Mesothelial cell of epicardium (in vitro differentiated cells): ENCODE data around the gene YTHDF1. TPM values are rescaled to one million over a fixed set of nuclear protein-coding genes. Genes with fewer than 3 reads are reported as not detected.

ENCODE experiments used
- DNase-seq, 2 experiments: peaks; one replicate each; pipeline ENCODE4 v3.0.0; 2021; ENCODE audit warnings: low spot score in 2 of 2; ENCODE audit not compliant: unreplicated experiment in 2 of 2
- H3K27ac Mint-ChIP-seq: 2 replicates; pipeline ENCODE4 v1.8.0; 2021; ENCODE audit warnings: mixed read lengths
- H3K27me3 Mint-ChIP-seq: 2 replicates; pipeline ENCODE4 v1.8.0; 2021; ENCODE audit warnings: low read depth, mixed read lengths
- H3K36me3 Mint-ChIP-seq: 2 replicates; pipeline ENCODE4 v1.8.0; 2021; ENCODE audit warnings: mixed read lengths
- H3K4me1 Mint-ChIP-seq: 2 replicates; pipeline ENCODE4 v1.8.0; 2021; ENCODE audit warnings: mixed read lengths
- H3K4me3 Mint-ChIP-seq: 2 replicates; pipeline ENCODE4 v1.8.0; 2021; ENCODE audit warnings: mild to moderate bottlenecking, moderate library complexity, mixed read lengths
- H3K9me3 Mint-ChIP-seq: 2 replicates; pipeline ENCODE4 v1.8.0; 2021; ENCODE audit warnings: mixed read lengths
- total RNA-seq: library from RNA; stranded (reverse); gene quantifications from 3 replicates; pipeline ENCODE4 v1.2.1, GENCODE V29; 2021
- TF ChIP-seq, protein P1 (sequence below): fragments of 200-600 bp; sonication (generic); IDR thresholded peaks from one replicate; pipeline ENCODE4 v1.5.0; 2021; ENCODE audit warnings: antibody characterized with exemption; ENCODE audit not compliant: unreplicated experiment

The YTHDF1 gene
- total RNA-seq, 1 donor from 2014 or later, result 49.3 TPM

DNA sequence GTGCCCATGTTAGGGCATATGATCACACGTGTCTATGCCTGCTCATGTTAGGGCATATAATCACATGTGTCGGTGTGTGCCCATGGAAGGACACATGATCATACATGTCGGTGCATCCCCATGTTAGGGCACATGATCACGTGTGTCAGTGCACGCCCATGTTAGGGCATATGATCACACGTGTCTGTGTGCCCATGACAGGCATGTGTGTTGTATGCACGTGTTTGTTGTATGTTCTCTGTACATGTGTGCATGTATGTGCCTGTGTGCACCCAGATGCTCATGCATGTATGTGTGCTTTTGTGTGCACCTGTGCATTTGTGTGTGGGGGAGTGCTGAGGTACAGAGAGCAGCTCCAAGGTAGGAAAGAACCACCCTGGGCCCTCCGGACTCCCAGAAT is 29.8 kb downstream of the YTHDF1 start:
- Mint-ChIP-seq H3K36me3 (no peaks in the 10 kb centered on the region), H3K9me3 (no peaks in the 10 kb centered on the region), H3K27ac (no peak overlapping the region), H3K27me3 (peaks cover 40% of the 10 kb centered on the region), H3K4me3 (no peak overlapping the region), H3K4me1 (no peaks in the 10 kb centered on the region)
- DNase-seq, result no peak
- TF ChIP-seq, protein P1, sequence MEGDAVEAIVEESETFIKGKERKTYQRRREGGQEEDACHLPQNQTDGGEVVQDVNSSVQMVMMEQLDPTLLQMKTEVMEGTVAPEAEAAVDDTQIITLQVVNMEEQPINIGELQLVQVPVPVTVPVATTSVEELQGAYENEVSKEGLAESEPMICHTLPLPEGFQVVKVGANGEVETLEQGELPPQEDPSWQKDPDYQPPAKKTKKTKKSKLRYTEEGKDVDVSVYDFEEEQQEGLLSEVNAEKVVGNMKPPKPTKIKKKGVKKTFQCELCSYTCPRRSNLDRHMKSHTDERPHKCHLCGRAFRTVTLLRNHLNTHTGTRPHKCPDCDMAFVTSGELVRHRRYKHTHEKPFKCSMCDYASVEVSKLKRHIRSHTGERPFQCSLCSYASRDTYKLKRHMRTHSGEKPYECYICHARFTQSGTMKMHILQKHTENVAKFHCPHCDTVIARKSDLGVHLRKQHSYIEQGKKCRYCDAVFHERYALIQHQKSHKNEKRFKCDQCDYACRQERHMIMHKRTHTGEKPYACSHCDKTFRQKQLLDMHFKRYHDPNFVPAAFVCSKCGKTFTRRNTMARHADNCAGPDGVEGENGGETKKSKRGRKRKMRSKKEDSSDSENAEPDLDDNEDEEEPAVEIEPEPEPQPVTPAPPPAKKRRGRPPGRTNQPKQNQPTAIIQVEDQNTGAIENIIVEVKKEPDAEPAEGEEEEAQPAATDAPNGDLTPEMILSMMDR, result no peak

DNA sequence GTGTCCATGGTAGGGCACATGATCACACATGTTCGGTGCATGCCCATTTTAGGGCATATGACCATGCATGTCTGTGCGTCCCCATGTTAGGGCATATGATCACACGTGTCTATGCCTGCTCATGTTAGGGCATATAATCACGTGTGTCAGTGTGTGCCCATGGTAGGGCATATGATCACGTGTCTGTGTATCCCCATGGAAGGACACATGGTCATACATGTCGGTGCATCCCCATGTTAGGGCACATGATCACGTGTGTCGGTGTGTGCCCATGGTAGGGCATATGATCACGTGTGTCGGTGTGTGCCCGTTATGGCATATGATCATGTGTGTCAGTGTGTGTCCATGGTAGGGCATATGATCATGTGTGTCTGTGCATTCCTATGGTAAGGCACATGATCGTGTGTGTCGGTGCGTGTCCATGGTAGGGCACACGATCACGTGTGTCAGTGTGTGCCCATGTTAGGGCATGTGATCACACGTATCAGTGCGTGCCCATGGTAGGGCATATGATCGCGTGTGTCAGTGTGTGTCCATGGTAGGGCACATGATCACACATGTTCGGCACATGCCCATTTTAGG is 30.6 kb downstream of the YTHDF1 start:
- H3K4me3 Mint-ChIP-seq, result no peak overlapping the region
- no peaks in the 10 kb centered on the region for H3K36me3 Mint-ChIP-seq
- no peaks in the 10 kb centered on the region for H3K9me3 Mint-ChIP-seq
- TF ChIP-seq, protein P1, result no peak
- DNase-seq, result no peak
- no peaks in the 10 kb centered on the region for H3K4me1 Mint-ChIP-seq
- no peak overlapping the region for H3K27ac Mint-ChIP-seq
- peaks cover 48% of the 10 kb centered on the region for H3K27me3 Mint-ChIP-seq

DNA sequence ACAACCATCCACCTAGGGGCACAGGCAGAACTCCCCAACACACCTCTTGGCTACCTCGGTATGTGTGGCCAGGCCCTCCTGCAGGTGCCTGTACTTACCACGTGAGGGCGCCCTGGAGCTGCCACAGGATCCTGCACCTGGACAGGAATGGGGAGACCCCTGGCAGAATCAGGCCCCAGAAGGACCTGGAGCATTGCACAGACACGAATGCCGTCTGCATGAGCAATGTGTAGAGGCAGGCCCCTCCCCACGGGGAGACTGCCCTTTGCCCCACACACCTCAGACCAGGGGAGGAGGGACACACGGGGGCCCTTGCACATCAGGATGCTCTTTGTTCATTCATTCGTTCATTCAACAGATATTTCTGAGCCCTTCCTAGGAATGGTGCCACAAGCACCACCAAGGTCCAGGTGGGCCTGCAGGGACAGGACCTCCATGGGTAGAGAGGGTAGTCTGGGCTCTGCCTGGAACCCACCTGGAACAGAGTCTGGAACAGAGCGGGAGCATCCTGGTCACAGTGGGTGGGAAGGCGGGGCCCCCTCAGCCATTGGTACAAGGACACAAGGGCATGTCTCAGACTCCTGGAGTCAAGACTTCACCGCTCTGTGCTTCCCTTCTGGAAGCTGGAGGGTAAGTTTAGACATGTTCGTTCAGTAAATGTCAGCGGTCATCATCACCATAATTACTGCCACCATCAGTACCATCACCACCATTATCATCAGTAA is 32.3 kb downstream of the YTHDF1 start:
- Mint-ChIP-seq H3K4me1 (peaks cover 4% of the 10 kb centered on the region), H3K27me3 (peaks cover 60% of the 10 kb centered on the region), H3K36me3 (no peaks in the 10 kb centered on the region), H3K27ac (no peak overlapping the region), H3K4me3 (no peak overlapping the region), H3K9me3 (no peaks in the 10 kb centered on the region)
- no peak for DNase-seq
- TF ChIP-seq, protein P1, result peak; percentile 54

DNA sequence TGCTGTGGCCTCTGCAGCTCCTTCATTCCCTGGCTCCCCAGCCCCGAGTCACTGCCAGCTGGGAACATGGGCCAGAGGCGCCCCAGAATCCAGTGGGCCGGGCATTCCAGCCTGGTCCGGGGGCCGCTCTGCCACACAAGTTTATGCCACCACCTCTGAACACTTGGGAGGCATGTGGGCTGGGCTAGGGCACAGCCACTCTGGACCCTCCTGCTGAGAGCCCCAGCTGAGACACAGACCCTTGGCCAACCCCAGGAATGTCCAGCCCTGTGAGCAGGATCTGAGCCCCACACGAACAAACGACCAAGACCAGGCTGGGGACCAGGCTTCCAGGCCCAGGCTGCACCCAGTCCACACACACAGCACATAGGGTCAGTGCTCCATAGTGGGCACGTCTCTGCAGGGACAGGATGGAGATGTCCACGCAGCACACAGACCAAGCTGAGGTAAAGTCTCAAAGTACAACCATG is 33.0 kb downstream of the YTHDF1 start:
- DNase-seq, result no peak
- Mint-ChIP-seq H3K4me3 (no peak overlapping the region), H3K36me3 (no peaks in the 10 kb centered on the region), H3K4me1 (peaks cover 4% of the 10 kb centered on the region), H3K27me3 (peaks cover 61% of the 10 kb centered on the region), H3K9me3 (no peaks in the 10 kb centered on the region), H3K27ac (no peak overlapping the region)
- TF ChIP-seq, protein P1, result no peak

DNA sequence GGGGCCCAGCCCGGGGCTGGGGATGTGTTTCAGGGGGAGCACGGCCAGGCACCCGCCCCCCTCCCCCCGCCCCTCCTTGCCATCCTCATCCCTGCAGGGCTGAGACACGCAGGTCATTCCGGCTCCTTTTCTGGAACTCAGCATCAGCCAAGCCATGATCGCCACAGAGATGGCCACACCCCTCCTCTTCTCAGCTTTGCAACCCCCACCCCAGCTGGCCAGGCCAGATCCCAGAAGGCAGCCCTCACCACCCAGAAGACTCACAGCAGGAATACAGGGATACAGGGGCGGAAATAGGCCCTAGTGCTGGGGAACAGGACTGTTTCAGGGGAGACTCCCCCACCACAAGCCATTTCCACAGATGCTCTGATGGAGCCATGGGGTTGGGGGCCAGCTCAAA is 33.5 kb downstream of the YTHDF1 start:
- H3K27me3 Mint-ChIP-seq, result peaks cover 61% of the 10 kb centered on the region
- peaks cover 6% of the 10 kb centered on the region for H3K4me1 Mint-ChIP-seq
- no peak overlapping the region for H3K4me3 Mint-ChIP-seq

More for the DNA sequence above, 33.5 kb downstream of the YTHDF1 start:
- no peaks in the 10 kb centered on the region for H3K36me3 Mint-ChIP-seq
- no peak for DNase-seq
- H3K27ac Mint-ChIP-seq, result no peak overlapping the region
- TF ChIP-seq, protein P1, result no peak
- H3K9me3 Mint-ChIP-seq, result no peaks in the 10 kb centered on the region
